Cardiac muscle cell (in vitro differentiated cells and primary cell): Measurements from ENCODE around the gene NBDY. TPM values are rescaled to one million over a fixed set of nuclear protein-coding genes. Genes with fewer than 3 reads are reported as not detected.
"Not testable (repeated sequence)": the region's sequence is repeated elsewhere in the genome, so short reads cannot be mapped to it uniquely, and the experiment has no call there.

Experiments used
- DNase-seq, 2 donors: peaks; one replicate each; pipeline versions ENCODE4 v3.0.0 to v3.0.0-alpha.2; 2010 to 2017; ENCODE audit warnings: low read depth in 1 of 2, low spot score in 1 of 2
- H3K27ac ChIP-seq: fragments of 200-600 bp; sonication (generic); 2 replicates; pipeline ENCODE4 v1.5.1; 2016
- H3K27me3 ChIP-seq: fragments of 200-600 bp; sonication (generic); 2 replicates; pipeline ENCODE4 v1.6.0; 2016; ENCODE audit warnings: control low read depth
- H3K36me3 ChIP-seq: fragments of 200-600 bp; sonication (generic); 2 replicates; pipeline ENCODE4 v1.5.1; 2016; ENCODE audit warnings: control low read depth
- H3K4me1 ChIP-seq: fragments of 200-600 bp; sonication (generic); 2 replicates; pipeline ENCODE4 v1.8.1; 2017; ENCODE audit warnings: low read depth, mild to moderate bottlenecking, mixed run types
- H3K4me3 ChIP-seq: fragments of 200-600 bp; sonication (generic); 2 replicates; pipeline ENCODE4 v1.5.1; 2016; ENCODE audit warnings: mild to moderate bottlenecking
- H3K9me3 ChIP-seq: fragments of 200-600 bp; sonication (generic); 2 replicates; pipeline ENCODE4 v1.5.1; 2017; ENCODE audit warnings: low read depth, mild to moderate bottlenecking, control low read depth
- CTCF ChIP-seq: IDR thresholded peaks from 2 replicates; pipeline ENCODE4 v1.5.1; 2012; ENCODE audit warnings: low read depth, mild to moderate bottlenecking, low read length
- polyA plus RNA-seq: library from polyadenylated mRNA; unstranded; fragments of >200 nt; fragmentation: Nextera tagmentation; extraction: Ambion mirVana; gene quantifications from 2 replicates; pipeline ENCODE4 v1.2.1, GENCODE V29; 2016
- total RNA-seq: library from RNA; depleted of rRNA; stranded (reverse); fragments of >200 nt; gene quantifications from 2 replicates; pipeline ENCODE4 v1.2.3, GENCODE V29; 2016

Gene NBDY
- total and polyA plus RNA-seq, 2 experiments from 2014 or later = 13.1 to 243 TPM

GRCh38 chrX:56802428-56802827 lies 73.4 kb downstream of the NBDY start:
- Histone ChIP-seq H3K27ac (no peak overlapping the region), H3K27me3 (no peaks in the 10 kb centered on the region), H3K9me3 (no peaks in the 10 kb centered on the region), H3K4me1 (no peaks in the 10 kb centered on the region), H3K4me3 (no peak overlapping the region), H3K36me3 (no peaks in the 10 kb centered on the region)
- no peak for DNase-seq
- no peak for TF ChIP-seq CTCF

GRCh38 chrX:56802921-56803849 lies 74.1 kb downstream of the NBDY start:
- H3K9me3 ChIP-seq = no peaks in the 10 kb centered on the region
- H3K36me3 ChIP-seq = no peaks in the 10 kb centered on the region
- no peaks in the 10 kb centered on the region for H3K27me3 ChIP-seq
- H3K4me3 ChIP-seq = no peak overlapping the region
- peak; percentile 50 for TF ChIP-seq CTCF
- DNase-seq = peak; percentile 48 to 72
- no peaks in the 10 kb centered on the region for H3K4me1 ChIP-seq
- peak overlapping the region; percentile 49 for H3K27ac ChIP-seq

- DNase-seq = no peak
- no peaks in the 10 kb centered on the region for H3K36me3 ChIP-seq
- no peak overlapping the region for H3K4me3 ChIP-seq
- no peaks in the 10 kb centered on the region for H3K9me3 ChIP-seq
- no peaks in the 10 kb centered on the region for H3K4me1 ChIP-seq
- H3K27ac ChIP-seq = peak overlapping the region; percentile 49
- TF ChIP-seq CTCF = no peak
- no peaks in the 10 kb centered on the region for H3K27me3 ChIP-seq
These were observed 75.0 kb downstream of the NBDY start for GRCh38 chrX:56803850-56804681.

GRCh38 chrX:56804867-56805266 lies 75.8 kb downstream of the NBDY start:
- Histone ChIP-seq H3K4me3 (no peak overlapping the region), H3K27ac (no peak overlapping the region), H3K36me3 (no peaks in the 10 kb centered on the region), H3K4me1 (no peaks in the 10 kb centered on the region), H3K27me3 (no peaks in the 10 kb centered on the region), H3K9me3 (no peaks in the 10 kb centered on the region)
- DNase-seq = no peak
- TF ChIP-seq CTCF = no peak

- H3K36me3 ChIP-seq = no peaks in the 10 kb centered on the region
- no peak for TF ChIP-seq CTCF
- no peak for DNase-seq
- no peak overlapping the region for H3K4me3 ChIP-seq
- no peaks in the 10 kb centered on the region for H3K4me1 ChIP-seq
- H3K27me3 ChIP-seq = no peaks in the 10 kb centered on the region
- H3K9me3 ChIP-seq = no peaks in the 10 kb centered on the region
- H3K27ac ChIP-seq = no peak overlapping the region
These were observed 76.4 kb downstream of the NBDY start for GRCh38 chrX:56805399-56805798.

- H3K9me3 ChIP-seq, H3K27ac ChIP-seq, H3K4me1 ChIP-seq, DNase-seq, H3K4me3 ChIP-seq, H3K27me3 ChIP-seq, H3K36me3 ChIP-seq: not testable (repeated sequence)
These were observed 77.1 kb downstream of the NBDY start for GRCh38 chrX:56806176-56806575.
